Large intestine (tissue), 3 donors: ENCODE data around the gene RTEL1. TPM values are rescaled to one million over a fixed set of nuclear protein-coding genes. Genes with fewer than 3 reads are reported as not detected.
A peak's percentile ranks its signal among the peaks of the same experiment; 100 is the strongest.

Experiments
- DNase-seq, 2 donors: peaks; one replicate each; pipeline versions ENCODE4 v3.0.0 to v3.0.0-alpha.2; 2013
- H3K27ac ChIP-seq: one replicate; pipeline ENCODE4 v1.5.1; 2013; ENCODE audit warnings: low read length
- H3K27me3 ChIP-seq: 2 replicates; pipeline ENCODE4 v1.6.1; 2013; ENCODE audit warnings: low read length; ENCODE audit not compliant: control insufficient read depth, insufficient read depth
- H3K36me3 ChIP-seq: 2 replicates; pipeline ENCODE4 v1.6.1; 2013; ENCODE audit warnings: low read length; ENCODE audit not compliant: control insufficient read depth, insufficient read depth
- H3K4me1 ChIP-seq: one replicate; pipeline ENCODE4 v1.6.1; 2013; ENCODE audit warnings: low read length; ENCODE audit not compliant: control insufficient read depth, insufficient read depth
- H3K4me3 ChIP-seq: one replicate; pipeline ENCODE4 v1.5.1; 2013; ENCODE audit warnings: low read length
- H3K9me3 ChIP-seq: one replicate; pipeline ENCODE4 v1.6.1; 2013; ENCODE audit warnings: mild to moderate bottlenecking, low read depth, low read length, moderate library complexity; ENCODE audit not compliant: control insufficient read depth
- WGBS: methylation state at CpG from one replicate; pipeline ENCODE4 v1.1.5; 2013; ENCODE audit warnings: low lambda C conversion rate; ENCODE audit not compliant: insufficient coverage; 5-methylcytosine and 5-hydroxymethylcytosine counted together
- polyA plus RNA-seq: library from polyadenylated mRNA; unstranded; fragments of 120-200 nt; gene quantifications from one replicate; pipeline ENCODE4 v1.2.1, GENCODE V29; 2013

The RTEL1 gene
- polyA plus RNA-seq, 1 donor: 12.2 TPM

DNA sequence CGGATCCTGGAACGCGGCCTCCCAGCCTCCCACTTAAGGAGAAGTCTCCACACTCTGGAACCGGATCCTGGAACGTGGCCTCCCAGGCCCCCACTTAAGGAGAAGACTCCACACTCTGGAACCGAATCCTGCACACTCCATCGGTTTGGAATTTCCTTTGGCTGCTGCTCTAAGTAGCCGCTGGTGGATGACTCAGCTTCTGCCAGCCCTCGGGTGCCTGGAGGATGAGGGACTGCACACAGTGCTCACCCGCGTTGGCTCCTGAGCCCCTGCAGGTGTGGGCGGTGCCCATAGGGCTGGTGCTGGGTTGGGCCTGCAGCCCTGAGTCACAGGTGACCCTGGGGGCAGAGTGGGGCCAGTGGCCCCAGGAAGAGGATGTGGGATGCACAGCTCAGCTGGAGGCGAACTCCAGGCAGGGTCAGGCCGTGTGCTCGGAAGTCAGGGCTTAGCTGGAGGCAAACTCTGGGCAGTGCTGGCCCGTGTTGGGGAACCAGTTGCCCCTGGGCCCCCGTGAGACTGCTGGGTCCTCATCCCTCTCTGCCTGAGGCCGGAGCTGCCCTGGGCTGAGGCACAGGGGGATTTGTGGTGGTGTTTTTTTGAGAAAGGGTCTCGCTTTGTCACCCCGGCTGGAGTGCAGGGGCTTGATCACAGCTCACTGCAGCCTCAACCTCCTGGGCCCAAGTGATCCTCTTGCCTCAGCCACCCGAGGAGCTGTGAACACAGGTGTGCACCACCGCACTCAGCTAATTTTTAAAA, 24.4 kb downstream of the RTEL1 start:
- Histone ChIP-seq H3K9me3 (no peaks in the 10 kb centered on the region), H3K27ac (no peak overlapping the region), H3K4me3 (no peak overlapping the region), H3K4me1 (peaks cover 17% of the 10 kb centered on the region), H3K36me3 (peaks cover 11% of the 10 kb centered on the region), H3K27me3 (no peaks in the 10 kb centered on the region)
- no CpG with 5 or more reads among the region's 22 CpGs for WGBS
- no peak for DNase-seq

DNA sequence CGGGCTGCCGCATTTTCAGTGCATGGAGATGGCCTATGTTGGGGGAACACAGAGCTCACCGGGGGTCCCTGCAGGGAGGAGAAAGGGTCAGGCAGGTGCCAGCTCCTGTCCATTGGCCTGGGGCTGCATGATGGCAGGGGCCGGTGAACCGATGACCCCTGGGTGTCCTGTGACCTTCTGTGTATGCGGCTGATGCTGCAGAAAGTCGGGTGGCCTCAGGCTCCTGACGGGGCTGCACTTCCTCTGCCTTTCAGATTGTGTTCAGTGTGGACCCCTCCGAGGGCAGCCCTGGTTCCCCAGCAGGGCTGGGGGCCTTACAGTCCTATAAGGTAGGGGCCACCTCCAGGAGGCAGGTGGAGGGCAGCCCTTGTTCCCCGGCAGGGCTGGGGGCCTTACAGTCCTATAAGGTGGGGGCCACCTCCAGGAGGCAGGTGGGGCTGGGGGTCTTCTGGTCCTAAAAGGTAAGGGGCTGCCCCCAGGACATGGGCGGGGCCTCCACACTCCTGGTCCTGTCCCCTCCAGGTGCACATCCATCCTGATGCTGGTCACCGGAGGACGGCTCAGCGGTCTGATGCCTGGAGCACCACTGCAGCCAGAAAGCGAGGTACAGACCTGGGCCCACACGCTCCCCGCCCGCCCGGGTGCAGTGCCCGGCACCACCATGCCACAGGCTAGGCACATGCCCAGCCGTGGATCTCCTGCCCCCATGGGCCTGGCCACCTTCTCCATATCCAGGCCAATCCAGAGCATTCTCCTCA, 27.3 kb downstream of the RTEL1 start:
- Histone ChIP-seq H3K27ac (no peak overlapping the region), H3K4me1 (peaks cover 17% of the 10 kb centered on the region), H3K9me3 (no peaks in the 10 kb centered on the region), H3K4me3 (no peak overlapping the region), H3K27me3 (no peaks in the 10 kb centered on the region), H3K36me3 (peaks cover 8% of the 10 kb centered on the region)
- WGBS: no CpG with 5 or more reads among the region's 21 CpGs
- DNase-seq: no peak

DNA sequence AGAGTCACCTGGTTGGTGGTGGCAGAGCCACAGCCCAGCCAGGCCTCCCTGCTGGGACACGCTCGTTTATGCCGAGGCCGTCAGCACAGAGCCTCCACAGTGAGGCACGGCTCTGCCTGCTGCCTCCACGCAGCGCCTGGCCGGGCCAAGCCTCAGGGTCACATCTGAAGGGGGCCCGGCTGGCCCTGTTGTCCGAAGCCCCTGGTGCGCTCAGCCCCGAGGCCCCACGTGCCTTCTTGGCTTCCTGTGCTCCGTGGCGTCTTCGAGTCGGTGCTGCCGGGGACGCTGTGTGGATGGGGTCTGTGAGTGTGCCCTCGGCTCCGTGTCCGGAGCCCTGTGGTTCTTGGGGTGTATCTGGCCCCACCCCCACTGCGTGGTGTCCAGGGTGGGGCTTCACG, 28.0 kb downstream of the RTEL1 start:
- Histone ChIP-seq H3K27me3 (no peaks in the 10 kb centered on the region), H3K36me3 (peaks cover 7% of the 10 kb centered on the region), H3K27ac (peak overlapping the region; percentile 48), H3K4me3 (no peak overlapping the region), H3K9me3 (no peaks in the 10 kb centered on the region), H3K4me1 (peaks cover 17% of the 10 kb centered on the region)
- DNase-seq: no peak
- WGBS: no CpG with 5 or more reads among the region's 24 CpGs

DNA sequence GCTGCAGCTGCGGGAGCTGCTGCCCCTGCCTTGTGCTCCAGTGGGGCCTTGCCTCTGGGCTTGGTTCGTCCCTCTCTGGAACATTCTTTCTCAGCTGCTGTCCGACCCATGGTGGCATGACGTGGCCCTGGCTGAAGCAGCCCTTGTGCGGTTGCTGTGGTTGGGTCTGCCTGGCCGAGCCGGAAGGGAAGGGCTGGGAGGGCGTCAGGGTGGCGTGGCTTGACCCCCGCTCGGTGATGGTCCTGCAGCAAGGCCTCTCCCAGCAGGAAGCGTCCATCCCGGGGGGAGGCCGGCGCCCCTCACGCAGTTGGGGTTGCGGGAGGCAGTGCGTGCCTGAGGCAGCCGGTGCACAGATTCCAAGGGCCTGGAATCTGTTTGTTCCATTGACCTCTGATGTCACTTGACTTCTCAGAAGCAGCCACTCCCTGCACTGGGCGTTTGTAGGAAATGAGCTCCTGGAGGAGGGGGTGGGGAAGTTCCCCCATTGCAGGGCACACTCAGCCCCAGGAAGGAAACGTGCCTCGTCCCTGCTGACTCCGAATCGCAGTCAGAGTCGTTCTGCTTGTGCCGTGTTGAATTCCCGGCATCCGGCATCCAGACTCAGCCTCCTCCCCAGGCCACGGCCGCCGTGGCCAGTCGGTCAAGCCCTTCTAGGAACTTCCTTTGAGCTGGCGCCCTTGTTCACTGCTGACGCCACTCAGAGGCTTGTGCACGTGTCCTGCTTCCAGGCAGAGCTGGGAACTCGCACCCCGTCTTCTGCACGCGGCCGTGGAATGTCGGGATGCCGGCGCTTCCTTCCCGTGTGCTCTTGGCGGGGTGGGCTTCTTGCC, 28.6 kb downstream of the RTEL1 start:
- Histone ChIP-seq H3K27ac (peak overlapping the region; percentile 48), H3K4me3 (no peak overlapping the region), H3K4me1 (peaks cover 17% of the 10 kb centered on the region), H3K36me3 (peaks cover 7% of the 10 kb centered on the region), H3K9me3 (no peaks in the 10 kb centered on the region), H3K27me3 (no peaks in the 10 kb centered on the region)
- no CpG with 5 or more reads among the region's 45 CpGs for WGBS
- DNase-seq: peak; percentile 81 to 88

DNA sequence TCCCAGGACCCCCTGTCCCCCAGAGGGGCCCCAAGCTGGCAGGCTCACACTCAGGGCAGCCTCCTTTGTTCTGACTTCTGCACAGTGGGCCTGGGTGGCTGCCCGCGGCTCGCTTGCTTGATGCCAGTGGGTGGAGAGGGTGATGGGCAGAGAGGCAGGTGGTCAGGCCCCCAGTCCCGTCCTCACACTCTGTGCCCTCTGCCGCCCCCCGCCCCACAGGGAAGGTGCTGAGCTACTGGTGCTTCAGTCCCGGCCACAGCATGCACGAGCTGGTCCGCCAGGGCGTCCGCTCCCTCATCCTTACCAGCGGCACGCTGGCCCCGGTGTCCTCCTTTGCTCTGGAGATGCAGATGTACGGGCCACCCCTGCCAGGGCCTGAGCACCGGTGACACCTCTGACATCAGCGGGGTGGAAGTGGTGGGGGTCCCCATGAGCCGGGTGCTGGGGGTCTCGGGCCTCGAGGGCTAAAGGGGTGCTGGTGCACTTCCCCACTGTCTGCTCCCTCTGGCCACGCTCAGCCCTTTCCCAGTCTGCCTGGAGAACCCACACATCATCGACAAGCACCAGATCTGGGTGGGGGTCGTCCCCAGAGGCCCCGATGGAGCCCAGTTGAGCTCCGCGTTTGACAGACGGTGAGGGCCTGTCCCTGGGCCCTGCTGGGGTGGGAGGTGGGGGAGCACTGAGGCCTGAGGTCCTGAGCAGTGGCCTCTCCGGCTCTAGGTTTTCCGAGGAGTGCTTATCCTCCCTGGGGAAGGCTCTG, 29.5 kb downstream of the RTEL1 start:
- Histone ChIP-seq H3K36me3 (peaks cover 4% of the 10 kb centered on the region), H3K27me3 (no peaks in the 10 kb centered on the region), H3K4me1 (peaks cover 17% of the 10 kb centered on the region), H3K27ac (no peak overlapping the region), H3K4me3 (no peak overlapping the region), H3K9me3 (no peaks in the 10 kb centered on the region)
- DNase-seq: no peak
- no CpG with 5 or more reads among the region's 29 CpGs for WGBS

DNA sequence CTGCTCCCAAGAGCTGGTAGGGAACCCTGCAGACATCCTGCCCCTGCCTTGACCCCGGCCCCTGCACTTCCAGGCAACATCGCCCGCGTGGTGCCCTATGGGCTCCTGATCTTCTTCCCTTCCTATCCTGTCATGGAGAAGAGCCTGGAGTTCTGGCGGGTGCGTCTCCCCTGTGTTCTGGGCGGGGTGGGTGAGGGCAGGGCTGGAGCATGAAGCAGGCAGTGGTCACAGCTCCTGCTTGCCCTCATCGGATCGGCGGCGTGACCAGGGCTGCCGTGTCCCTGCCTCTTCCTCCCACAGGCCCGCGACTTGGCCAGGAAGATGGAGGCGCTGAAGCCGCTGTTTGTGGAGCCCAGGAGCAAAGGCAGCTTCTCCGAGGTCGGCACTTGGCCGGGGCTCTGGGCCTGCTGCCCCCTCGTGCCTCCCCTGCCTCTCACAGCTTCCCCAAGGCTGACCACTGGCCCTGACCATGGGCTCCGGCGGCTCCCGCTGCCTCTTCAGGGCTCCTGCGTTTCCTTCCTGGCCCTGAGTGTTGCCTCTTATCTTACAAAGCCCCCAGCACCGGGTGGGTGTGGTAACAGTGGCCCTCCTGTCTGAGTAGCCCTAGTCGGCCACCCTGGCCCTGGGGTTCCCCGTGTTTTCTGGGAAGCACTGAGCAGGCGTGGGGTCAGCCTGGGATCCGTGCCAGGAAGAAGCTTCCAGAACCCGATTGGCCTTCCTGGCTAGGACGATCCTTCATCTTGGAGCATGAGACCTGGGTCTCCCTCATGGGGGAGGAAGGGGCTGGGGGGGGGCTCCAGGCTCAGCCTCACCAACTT, 30.3 kb downstream of the RTEL1 start:
- H3K36me3 ChIP-seq: peaks cover 4% of the 10 kb centered on the region
- H3K4me3 ChIP-seq: no peak overlapping the region
- peaks cover 17% of the 10 kb centered on the region for H3K4me1 ChIP-seq
- H3K27ac ChIP-seq: no peak overlapping the region
- DNase-seq: no peak
- no peaks in the 10 kb centered on the region for H3K27me3 ChIP-seq
- H3K9me3 ChIP-seq: no peaks in the 10 kb centered on the region
- WGBS: no CpG with 5 or more reads among the region's 31 CpGs

DNA sequence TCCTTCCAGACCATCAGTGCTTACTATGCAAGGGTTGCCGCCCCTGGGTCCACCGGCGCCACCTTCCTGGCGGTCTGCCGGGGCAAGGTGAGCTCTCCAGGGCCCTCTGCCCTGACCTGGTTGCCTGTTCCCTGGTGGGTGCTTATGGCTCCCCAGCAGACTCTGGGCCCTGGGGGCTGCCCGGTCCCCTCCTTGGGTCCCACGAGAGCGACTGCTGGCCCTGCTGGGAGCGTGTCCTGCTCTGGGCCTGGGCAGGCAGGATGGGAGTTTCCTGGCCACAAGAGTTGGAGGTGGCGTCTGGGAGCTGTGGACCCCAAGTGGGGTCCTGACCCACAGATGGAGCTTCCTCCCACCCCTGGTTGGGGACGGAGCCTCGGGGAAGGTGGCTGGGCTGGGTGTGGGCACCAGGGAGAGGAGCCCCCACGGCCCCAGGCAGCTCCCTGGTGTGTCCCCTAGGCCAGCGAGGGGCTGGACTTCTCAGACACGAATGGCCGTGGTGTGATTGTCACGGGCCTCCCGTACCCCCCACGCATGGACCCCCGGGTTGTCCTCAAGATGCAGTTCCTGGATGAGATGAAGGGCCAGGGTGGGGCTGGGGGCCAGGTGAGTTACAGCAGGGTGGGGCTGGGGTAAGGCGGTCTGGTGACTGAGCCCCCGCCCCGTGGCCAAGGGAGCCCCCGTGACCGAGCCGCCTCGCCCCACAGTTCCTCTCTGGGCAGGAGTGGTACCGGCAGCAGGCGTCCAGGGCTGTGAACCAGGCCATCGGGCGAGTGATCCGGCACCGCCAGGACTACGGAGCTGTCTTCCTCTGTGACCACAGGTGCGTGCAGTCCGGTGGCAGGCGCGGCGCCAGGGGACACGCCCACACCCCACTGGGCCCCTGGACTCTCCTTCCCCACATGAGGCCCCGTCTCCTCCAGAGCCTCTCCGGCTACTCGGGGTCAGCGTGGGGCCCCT, 31.2 kb downstream of the RTEL1 start:
- WGBS: no CpG with 5 or more reads among the region's 44 CpGs
- Histone ChIP-seq H3K36me3 (peaks cover 11% of the 10 kb centered on the region), H3K4me1 (peaks cover 17% of the 10 kb centered on the region), H3K27me3 (no peaks in the 10 kb centered on the region), H3K4me3 (no peak overlapping the region), H3K9me3 (no peaks in the 10 kb centered on the region), H3K27ac (no peak overlapping the region)
- no peak for DNase-seq

DNA sequence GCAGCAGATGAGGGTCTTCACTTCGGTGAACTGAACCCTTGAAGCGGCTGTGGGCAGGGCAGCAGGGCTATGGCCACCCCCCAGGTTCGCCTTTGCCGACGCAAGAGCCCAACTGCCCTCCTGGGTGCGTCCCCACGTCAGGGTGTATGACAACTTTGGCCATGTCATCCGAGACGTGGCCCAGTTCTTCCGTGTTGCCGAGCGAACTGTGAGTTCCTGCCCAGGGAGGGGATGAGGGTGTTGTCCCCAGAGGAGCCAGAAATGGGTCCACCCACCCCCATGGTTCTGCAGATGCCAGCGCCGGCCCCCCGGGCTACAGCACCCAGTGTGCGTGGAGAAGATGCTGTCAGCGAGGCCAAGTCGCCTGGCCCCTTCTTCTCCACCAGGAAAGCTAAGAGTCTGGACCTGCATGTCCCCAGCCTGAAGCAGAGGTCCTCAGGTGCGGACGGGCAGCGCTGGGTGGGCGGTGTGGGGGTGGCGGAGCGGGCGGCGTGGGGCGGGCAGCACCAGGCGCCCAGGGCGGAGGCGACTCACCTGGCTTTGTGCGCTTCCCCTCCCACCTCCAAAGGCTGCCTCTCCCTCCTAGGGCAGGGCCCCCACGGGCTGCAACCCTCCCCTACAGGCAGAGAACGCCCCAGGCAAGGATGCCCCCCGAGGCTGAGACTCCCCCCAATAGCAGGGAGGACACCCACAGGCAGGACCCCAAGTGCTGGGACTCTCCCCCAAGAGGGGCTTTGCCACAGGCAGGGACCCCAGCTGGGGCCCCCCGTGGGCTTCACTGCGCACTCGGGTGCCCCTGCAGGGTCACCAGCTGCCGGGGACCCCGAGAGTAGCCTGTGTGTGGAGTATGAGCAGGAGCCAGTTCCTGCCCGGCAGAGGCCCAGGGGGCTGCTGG, 32.1 kb downstream of the RTEL1 start:
- H3K9me3 ChIP-seq: no peaks in the 10 kb centered on the region
- peaks cover 17% of the 10 kb centered on the region for H3K4me1 ChIP-seq
- WGBS: no CpG with 5 or more reads among the region's 40 CpGs
- no peaks in the 10 kb centered on the region for H3K27me3 ChIP-seq
- no peak overlapping the region for H3K27ac ChIP-seq
- no peak for DNase-seq
- H3K4me3 ChIP-seq: no peak overlapping the region
- H3K36me3 ChIP-seq: peaks cover 20% of the 10 kb centered on the region
